HUES64 (cell line): ENCODE results near the gene CEP128.

ENCODE experiments used
- H3K27ac ChIP-seq: 2 replicates; pipeline ENCODE4 v1.7.0; 2013; ENCODE audit warnings: low read depth, low read length, inconsistent platforms
- H3K27me3 ChIP-seq: 2 replicates; pipeline ENCODE4 v1.6.1; 2013; ENCODE audit warnings: mild to moderate bottlenecking, low read length; ENCODE audit not compliant: insufficient read depth
- H3K36me3 ChIP-seq: 2 replicates; pipeline ENCODE4 v1.6.1; 2013; ENCODE audit warnings: mild to moderate bottlenecking, low read length; ENCODE audit not compliant: insufficient read depth
- H3K4me1 ChIP-seq: 2 replicates; pipeline ENCODE4 v1.6.1; 2013; ENCODE audit warnings: mild to moderate bottlenecking, low read length, moderate library complexity; ENCODE audit not compliant: insufficient read depth
- H3K4me3 ChIP-seq: 2 replicates; pipeline ENCODE4 v1.5.1; 2013; ENCODE audit warnings: mild to moderate bottlenecking, low read length, moderate library complexity
- H3K9ac ChIP-seq: 2 replicates; pipeline ENCODE4 v1.6.1; 2013; ENCODE audit warnings: mild to moderate bottlenecking, low read depth, low read length
- H3K9me3 ChIP-seq: 2 replicates; pipeline ENCODE4 v1.6.1; 2013; ENCODE audit warnings: low read depth, low read length; ENCODE audit not compliant: insufficient read depth
- WGBS: fragments of 150-250, 120-280 bp; methylation state at CpG from one replicate; pipeline ENCODE4 v1.1.7; 2013; ENCODE audit warnings: missing lambda C conversion rate; 5-methylcytosine and 5-hydroxymethylcytosine counted together

Gene CEP128

DNA sequence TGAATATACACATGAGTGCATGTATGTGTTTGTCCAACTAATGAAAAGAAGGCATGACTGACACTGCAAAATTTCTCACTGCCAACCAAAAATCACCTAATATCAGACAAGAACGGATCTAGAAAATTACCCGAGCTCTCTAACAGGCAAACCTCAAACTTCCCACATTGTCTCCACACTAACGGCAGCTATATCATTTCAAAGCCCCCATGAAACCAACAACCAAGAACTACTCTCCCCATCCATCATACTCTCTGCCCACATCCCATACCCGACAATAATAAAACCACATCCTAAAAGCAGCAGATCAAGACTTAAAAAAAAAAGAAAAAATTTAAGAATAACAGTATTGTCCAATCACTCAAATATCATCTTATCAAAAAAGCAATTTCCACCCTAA, 227.1 kb downstream of the CEP128 start:
- Histone ChIP-seq H3K9ac (no peak overlapping the region), H3K36me3 (no peaks in the 10 kb centered on the region), H3K27me3 (no peaks in the 10 kb centered on the region), H3K4me1 (no peaks in the 10 kb centered on the region), H3K9me3 (no peaks in the 10 kb centered on the region), H3K27ac (no peak overlapping the region), H3K4me3 (no peak overlapping the region)
- WGBS: 96% methylated on average over 4 of the region's 4 CpGs

DNA sequence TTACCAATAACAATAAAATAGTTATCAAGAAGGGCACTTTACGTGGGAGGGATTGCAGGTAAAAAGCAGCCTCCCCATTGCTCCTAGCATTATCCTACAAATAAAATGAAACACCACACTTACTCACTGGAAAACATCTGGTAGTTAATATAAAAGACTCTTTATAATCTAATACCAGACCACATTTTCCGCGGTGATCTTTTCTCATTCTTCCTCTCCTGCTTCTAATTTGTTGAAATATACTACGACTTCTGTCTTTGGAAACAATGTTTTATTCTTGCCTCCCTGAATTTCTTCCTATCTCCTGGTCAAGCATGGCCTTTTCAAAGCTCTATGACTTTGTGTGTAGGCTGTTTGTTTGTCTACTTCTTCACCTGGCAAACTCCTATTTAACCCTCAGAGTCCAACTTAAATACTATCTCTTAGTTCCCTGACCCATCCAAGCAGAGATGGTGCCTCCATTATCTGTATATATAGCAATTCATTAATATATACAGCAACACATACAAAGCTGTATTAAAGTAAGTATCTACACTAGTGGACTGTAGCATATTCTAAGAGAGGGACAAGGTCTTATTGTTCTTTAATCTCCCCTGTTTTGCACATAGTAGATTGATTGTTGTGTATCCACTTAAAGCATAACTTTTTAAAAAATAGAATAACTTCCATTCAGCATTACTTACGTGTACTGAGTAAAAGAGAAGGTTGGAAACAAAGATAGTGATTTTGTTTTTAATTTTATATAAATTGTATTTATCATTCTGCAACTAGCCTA, 228.3 kb downstream of the CEP128 start:
- no peak overlapping the region for H3K9ac ChIP-seq
- 96% methylated on average over 4 of the region's 5 CpGs for WGBS
- no peaks in the 10 kb centered on the region for H3K27me3 ChIP-seq
- H3K27ac ChIP-seq: no peak overlapping the region
- H3K4me3 ChIP-seq: no peak overlapping the region
- no peaks in the 10 kb centered on the region for H3K9me3 ChIP-seq
- no peaks in the 10 kb centered on the region for H3K4me1 ChIP-seq
- H3K36me3 ChIP-seq: no peaks in the 10 kb centered on the region

DNA sequence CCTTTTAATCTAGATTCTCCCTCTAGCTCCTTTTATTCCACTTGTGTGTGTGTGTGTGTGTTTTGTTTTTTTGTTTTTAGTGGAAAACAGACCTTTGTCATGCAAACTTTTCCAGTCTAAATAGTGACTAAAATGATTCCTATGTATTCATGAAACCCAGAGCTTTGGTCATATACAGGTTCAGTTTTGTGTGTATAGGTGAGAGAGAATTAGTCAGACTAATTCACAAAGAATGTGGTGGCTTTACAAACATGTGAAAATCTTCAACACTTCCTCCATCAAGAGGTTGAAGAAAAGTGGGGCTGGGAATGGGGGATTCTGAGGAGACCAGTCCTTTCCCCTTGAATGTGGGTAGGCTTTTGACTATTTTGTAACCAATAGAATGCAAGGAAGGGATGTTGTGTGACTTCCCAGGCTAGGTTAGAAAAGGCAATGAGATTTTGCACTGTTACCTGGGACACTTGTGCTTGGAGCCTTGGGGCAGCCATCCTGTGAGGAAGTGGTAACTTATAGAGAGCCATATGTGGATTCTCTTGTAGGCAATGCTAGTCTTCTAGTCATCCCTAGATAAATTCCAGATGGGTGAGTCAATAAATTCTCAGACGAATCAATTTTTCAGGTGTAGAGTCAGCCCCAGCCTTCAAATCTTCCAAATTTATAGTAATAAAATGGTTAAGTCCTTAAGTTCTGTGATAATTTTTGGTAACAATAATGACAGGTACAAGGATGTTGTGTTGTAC, 236.1 kb downstream of the CEP128 start:
- no peak overlapping the region for H3K9ac ChIP-seq
- H3K4me3 ChIP-seq: no peak overlapping the region
- H3K9me3 ChIP-seq: no peaks in the 10 kb centered on the region
- no peaks in the 10 kb centered on the region for H3K27me3 ChIP-seq
- no peak overlapping the region for H3K27ac ChIP-seq
- 88% methylated on average over 1 of the region's 1 CpG for WGBS
- no peaks in the 10 kb centered on the region for H3K4me1 ChIP-seq
- H3K36me3 ChIP-seq: no peaks in the 10 kb centered on the region

DNA sequence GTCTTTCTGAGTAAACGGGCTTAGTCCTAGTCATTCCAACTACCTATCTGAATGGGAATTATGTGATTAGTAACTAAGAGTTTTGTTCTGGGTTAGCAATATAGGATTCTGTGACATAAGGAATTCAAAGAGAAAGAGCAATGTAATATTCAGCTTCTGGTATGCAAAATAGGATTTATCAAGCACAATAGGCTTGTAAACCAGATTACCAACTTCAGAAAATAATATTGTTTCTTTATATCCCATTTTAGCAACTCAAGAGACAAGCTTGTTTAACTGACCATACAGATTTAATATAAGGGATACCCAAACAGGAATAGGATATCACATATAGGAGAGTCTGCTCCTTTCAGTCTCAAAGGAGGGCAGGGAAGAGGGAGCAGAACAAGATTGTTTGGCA, 240.9 kb downstream of the CEP128 start:
- Histone ChIP-seq H3K36me3 (no peaks in the 10 kb centered on the region), H3K27ac (no peak overlapping the region), H3K9me3 (no peaks in the 10 kb centered on the region), H3K9ac (no peak overlapping the region), H3K4me3 (no peak overlapping the region), H3K27me3 (no peaks in the 10 kb centered on the region), H3K4me1 (no peaks in the 10 kb centered on the region)
- no CpG with 5 or more reads among the region's 1 CpG for WGBS

DNA sequence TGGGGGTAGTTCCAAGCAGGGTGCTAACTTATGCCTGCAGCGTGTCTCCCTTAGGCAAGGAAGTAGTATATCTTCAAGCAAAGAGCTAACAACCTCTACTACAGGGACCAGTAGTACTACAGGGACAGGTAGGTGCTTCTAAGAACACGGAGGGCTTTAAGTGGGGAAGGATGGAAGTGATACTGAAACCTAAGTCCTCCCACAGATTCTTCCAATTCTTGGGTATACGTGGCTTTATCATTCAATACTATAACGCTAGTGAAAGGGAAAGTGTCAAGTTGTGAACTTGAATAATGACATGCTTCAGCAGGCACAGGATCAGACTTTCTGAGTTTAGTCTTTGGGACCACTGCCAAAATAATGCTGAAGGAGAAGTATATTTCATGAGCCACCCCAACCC, 241.7 kb downstream of the CEP128 start:
- WGBS: 100% methylated on average over 3 of the region's 4 CpGs
- no peaks in the 10 kb centered on the region for H3K4me1 ChIP-seq
- H3K9me3 ChIP-seq: no peaks in the 10 kb centered on the region
- H3K4me3 ChIP-seq: no peak overlapping the region
- H3K9ac ChIP-seq: no peak overlapping the region
- no peaks in the 10 kb centered on the region for H3K27me3 ChIP-seq
- no peak overlapping the region for H3K27ac ChIP-seq
- no peaks in the 10 kb centered on the region for H3K36me3 ChIP-seq

DNA sequence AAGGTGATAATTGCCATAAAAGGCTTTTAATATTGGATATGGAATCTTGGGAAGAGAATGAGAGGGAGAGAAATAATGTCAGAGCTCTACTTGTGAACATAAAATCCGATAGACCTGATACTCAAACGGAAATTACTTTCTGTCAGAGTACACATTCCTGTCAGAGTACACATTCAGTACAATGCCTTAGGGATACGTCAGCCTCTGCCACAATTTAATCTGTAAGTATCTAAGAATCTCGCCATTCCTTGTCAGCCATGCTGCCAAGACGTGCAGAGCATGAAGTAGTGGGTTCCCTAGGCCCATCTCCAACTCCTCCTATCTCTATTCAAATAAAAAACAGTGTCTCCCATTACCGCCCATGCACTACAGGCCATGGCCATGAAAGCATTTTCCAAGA, 242.6 kb downstream of the CEP128 start:
- WGBS: 93% methylated on average over 6 of the region's 6 CpGs
- Histone ChIP-seq H3K9me3 (no peaks in the 10 kb centered on the region), H3K9ac (no peak overlapping the region), H3K27ac (no peak overlapping the region), H3K4me1 (no peaks in the 10 kb centered on the region), H3K4me3 (no peak overlapping the region), H3K27me3 (no peaks in the 10 kb centered on the region), H3K36me3 (no peaks in the 10 kb centered on the region)

DNA sequence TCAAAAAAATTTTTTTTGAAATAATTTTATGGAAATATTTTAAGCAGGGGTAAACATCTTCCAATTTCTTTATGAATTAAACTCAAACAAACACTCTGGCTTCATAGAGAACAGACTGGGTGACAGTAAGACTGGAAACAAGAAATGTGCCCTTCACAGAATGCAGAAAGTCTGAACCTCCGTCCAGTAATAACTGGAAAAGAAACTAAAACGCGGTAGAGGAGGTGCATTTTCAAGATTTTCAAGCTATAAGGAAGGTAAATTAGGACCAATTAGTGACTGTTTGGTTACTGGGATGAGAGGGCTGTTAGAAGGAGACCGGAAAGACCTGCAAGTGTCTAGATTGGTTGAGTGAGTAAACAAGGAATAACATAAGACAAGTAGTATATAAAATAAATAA, 245.7 kb downstream of the CEP128 start:
- Histone ChIP-seq H3K36me3 (no peaks in the 10 kb centered on the region), H3K4me3 (no peak overlapping the region), H3K9ac (no peak overlapping the region), H3K27me3 (no peaks in the 10 kb centered on the region), H3K9me3 (no peaks in the 10 kb centered on the region), H3K27ac (no peak overlapping the region), H3K4me1 (peaks cover 15% of the 10 kb centered on the region)
- WGBS: 95% methylated on average over 4 of the region's 4 CpGs

DNA sequence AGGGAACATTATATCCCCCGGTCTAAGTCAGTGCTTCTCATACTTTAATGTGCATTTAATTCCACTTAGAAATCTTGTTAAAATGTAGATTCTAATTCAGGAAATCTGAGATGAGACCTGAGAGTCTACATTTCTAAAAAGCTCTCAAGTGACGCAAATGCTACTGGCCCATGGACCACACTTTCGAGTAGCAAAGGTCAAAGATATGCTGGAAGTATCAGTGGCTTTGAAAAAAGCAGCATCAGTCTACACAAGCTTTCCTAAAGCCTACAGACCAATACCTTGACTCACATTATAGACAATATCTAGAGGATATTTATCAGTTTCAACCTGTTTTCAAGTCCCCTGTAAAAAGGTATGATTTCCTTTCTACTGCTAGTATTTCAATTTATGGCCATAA, 248.6 kb downstream of the CEP128 start:
- Histone ChIP-seq H3K4me1 (peaks cover 15% of the 10 kb centered on the region), H3K27me3 (no peaks in the 10 kb centered on the region), H3K4me3 (no peak overlapping the region), H3K27ac (no peak overlapping the region), H3K36me3 (no peaks in the 10 kb centered on the region), H3K9me3 (no peaks in the 10 kb centered on the region), H3K9ac (no peak overlapping the region)
- WGBS: 91% methylated on average over 3 of the region's 3 CpGs

DNA sequence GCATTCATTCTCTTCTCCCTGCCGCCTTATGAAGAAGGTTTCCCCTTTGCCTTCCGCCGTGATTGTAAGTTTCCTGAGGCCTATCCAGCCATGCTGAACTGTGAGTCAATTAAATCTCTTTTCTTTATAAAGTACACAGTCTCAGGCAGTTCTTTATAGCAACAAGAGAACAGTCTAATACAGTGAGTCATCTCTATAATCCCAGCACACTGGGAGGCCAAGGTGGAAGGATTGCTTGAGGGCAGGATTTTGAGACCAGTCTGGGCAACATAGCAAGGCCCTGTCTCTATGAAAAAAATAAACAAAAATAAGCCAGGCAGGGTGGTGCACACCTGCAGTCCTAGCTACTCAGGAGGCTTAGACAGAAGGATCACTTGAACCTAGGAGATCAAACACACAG, 259.9 kb downstream of the CEP128 start:
- H3K9me3 ChIP-seq: peaks cover 15% of the 10 kb centered on the region; the same call in 1 of the 2 replicates
- H3K27ac ChIP-seq: no peak overlapping the region
- no peaks in the 10 kb centered on the region for H3K27me3 ChIP-seq
- no peaks in the 10 kb centered on the region for H3K4me1 ChIP-seq
- no peak overlapping the region for H3K9ac ChIP-seq
- 100% methylated on average over 3 of the region's 3 CpGs for WGBS
- H3K36me3 ChIP-seq: no peaks in the 10 kb centered on the region
- no peak overlapping the region for H3K4me3 ChIP-seq

DNA sequence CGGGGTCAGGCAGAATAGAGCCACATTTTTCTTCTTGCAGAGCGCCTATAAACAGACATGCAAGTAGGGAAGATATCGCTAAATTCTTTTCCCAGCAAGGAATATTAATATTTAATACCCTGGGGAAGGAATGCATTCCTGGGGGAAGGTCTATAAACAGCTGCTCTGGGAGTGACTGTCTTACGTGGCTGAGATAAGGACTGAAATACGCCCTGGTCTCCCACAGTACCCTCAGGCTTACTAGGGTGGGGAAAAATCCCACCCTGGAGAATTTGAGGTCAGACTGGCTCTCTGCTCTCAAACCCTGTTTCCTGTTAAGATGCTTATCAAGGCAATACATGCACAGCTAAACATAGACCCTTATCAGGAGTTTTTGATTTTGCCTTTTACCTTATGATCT, 262.3 kb downstream of the CEP128 start:
- Histone ChIP-seq H3K27me3 (no peaks in the 10 kb centered on the region), H3K9me3 (peaks cover 15% of the 10 kb centered on the region; the same call in 1 of the 2 replicates), H3K27ac (no peak overlapping the region), H3K9ac (no peak overlapping the region), H3K36me3 (no peaks in the 10 kb centered on the region), H3K4me1 (no peaks in the 10 kb centered on the region), H3K4me3 (no peak overlapping the region)
- 92% methylated on average over 5 of the region's 5 CpGs for WGBS

DNA sequence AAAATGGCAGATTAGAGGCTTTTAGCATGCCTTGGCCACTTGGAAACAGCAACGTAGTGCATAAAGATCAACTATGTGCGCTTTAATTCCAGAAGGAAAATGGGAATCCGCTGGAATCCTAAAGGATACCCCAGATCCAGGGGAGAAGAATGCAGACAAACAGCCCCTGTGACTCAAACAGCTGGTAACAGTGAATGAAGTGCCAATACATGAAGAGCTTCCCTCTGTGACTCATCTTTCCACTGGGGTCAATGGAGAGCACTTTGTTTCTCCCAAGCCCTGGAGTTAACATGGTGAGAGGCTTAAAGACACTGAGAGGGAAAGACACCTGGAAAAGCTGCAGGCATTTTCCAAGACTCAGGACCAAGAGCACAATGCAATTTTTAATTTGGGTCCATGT, 263.1 kb downstream of the CEP128 start:
- Histone ChIP-seq H3K27ac (no peak overlapping the region), H3K4me3 (no peak overlapping the region), H3K36me3 (no peaks in the 10 kb centered on the region), H3K9me3 (peaks cover 15% of the 10 kb centered on the region; the same call in 1 of the 2 replicates), H3K27me3 (no peaks in the 10 kb centered on the region), H3K9ac (no peak overlapping the region), H3K4me1 (no peaks in the 10 kb centered on the region)
- WGBS: 91% methylated on average over 3 of the region's 3 CpGs
